Amniotic epithelial cell (primary cell): ENCODE data around the gene ST14.
"Not testable (repeated sequence)": the region's sequence is repeated elsewhere in the genome, so short reads cannot be mapped to it uniquely, and the experiment has no call there.

Experiments
- DNase-seq: peaks from one replicate; pipeline ENCODE4 v3.0.0-alpha.2; 2010; ENCODE audit warnings: low read depth

Gene ST14

GRCh38 chr11:130209128-130209932 is 49.7 kb downstream of the ST14 start:
- DNase-seq = no peak

GRCh38 chr11:130209954-130210854 is 50.6 kb downstream of the ST14 start:
- no peak for DNase-seq

- DNase-seq = no peak
These were observed 51.6 kb downstream of the ST14 start for GRCh38 chr11:130211144-130211543.

GRCh38 chr11:130211781-130212401 is 52.3 kb downstream of the ST14 start:
- no peak for DNase-seq

- DNase-seq = no peak
These were observed 52.9 kb downstream of the ST14 start for GRCh38 chr11:130212431-130212961.

GRCh38 chr11:130213143-130213978 is 53.8 kb downstream of the ST14 start:
- no peak for DNase-seq

- no peak for DNase-seq
These were observed 54.3 kb downstream of the ST14 start for GRCh38 chr11:130213979-130214281.

- DNase-seq = no peak
These were observed 55.4 kb downstream of the ST14 start for GRCh38 chr11:130214861-130215530.

- DNase-seq = no peak
These were observed 56.1 kb downstream of the ST14 start for GRCh38 chr11:130215531-130216220.

- no peak for DNase-seq
These were observed 56.6 kb downstream of the ST14 start for GRCh38 chr11:130216221-130216550.

- DNase-seq = no peak
These were observed 57.1 kb downstream of the ST14 start for GRCh38 chr11:130216591-130217132.

GRCh38 chr11:130217133-130218031 is 57.8 kb downstream of the ST14 start:
- DNase-seq = no peak

- no peak for DNase-seq
These were observed 59.0 kb downstream of the ST14 start for GRCh38 chr11:130218501-130219070.

GRCh38 chr11:130219148-130219547 is 59.6 kb downstream of the ST14 start:
- DNase-seq = no peak

GRCh38 chr11:130220311-130221035 is 60.9 kb downstream of the ST14 start:
- no peak for DNase-seq

- peak; percentile 52 for DNase-seq
These were observed 63.8 kb downstream of the ST14 start for GRCh38 chr11:130223291-130223971.

- no peak for DNase-seq
These were observed 67.8 kb downstream of the ST14 start for GRCh38 chr11:130227373-130227772.

GRCh38 chr11:130233486-130233885 is 73.9 kb downstream of the ST14 start:
- not testable (repeated sequence) for DNase-seq
